Measurements from ENCODE around the gene MATR3.

Gene MATR3

DNA sequence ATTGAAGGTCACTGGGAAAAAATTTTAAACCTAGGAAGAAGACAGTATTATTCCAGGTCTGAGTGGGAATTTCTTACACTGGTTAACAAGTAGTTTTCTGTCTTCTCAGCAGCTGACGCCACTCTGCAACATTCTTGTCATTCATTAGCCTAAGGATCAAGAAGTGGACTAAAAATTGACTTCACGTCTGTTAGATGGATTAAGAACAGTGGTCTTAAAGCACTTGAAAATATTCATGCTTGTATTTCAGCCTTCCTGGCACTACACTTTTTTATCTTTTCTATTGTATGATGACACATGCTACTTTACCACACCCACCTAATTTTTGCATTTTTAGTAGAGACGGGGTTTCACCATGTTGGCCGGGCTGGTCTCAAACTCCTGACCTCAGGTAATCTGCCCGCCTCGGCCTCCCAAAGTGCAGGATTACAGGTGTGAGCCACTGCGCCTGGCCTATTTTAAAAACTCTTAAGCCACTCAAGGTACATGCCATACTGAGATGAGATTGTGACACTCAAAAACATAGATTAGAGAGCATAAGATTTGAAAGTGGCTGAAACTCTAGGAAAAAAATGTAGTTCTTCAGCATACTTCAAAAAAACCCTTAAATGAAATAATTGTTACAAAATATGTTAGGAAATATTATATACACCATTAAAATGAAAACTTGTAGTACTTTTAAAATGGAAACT, 8.4 kb downstream of the MATR3 start:
- no peak for DNase-seq (ENCODE audit: extremely low spot score)
- ChIA-PET CTCF (interaction anchor here (0.6 kb wide), 2 partner anchors 36 to 834 kb away, joined by 3 to 8 read pairs; no protein-coding TSS in a partner anchor), POLR2A (interaction anchor here (1.1 to 11.8 kb wide), 4 partner anchors 7 to 726 kb away, joined by 3 to 104 read pairs (median 10); partner anchors contain the start of genes HSPA9, MATR3 and PAIP2)
- TF ChIP-seq, protein P1, sequence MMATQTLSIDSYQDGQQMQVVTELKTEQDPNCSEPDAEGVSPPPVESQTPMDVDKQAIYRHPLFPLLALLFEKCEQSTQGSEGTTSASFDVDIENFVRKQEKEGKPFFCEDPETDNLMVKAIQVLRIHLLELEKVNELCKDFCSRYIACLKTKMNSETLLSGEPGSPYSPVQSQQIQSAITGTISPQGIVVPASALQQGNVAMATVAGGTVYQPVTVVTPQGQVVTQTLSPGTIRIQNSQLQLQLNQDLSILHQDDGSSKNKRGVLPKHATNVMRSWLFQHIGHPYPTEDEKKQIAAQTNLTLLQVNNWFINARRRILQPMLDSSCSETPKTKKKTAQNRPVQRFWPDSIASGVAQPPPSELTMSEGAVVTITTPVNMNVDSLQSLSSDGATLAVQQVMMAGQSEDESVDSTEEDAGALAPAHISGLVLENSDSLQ (IDR thresholded peaks at IDR 0.05): no peak
- no peak for TF ChIP-seq ZNF384 (IDR thresholded peaks at IDR 0.05)
- no peak for TF ChIP-seq HDGF (IDR thresholded peaks at IDR 0.05; ENCODE audit: borderline replicate concordance)
- TF ChIP-seq FOXK2 (IDR thresholded peaks at IDR 0.05): no peak
- no peak for TF ChIP-seq SP1 (IDR thresholded peaks at IDR 0.05)
- TF ChIP-seq L3MBTL2 (conservative IDR thresholded peaks at IDR 0.05): no peak
- TF ChIP-seq ELF4 (IDR thresholded peaks at IDR 0.05): no peak
- no peak for TF ChIP-seq NFRKB (IDR thresholded peaks at IDR 0.05)
- no peak for TF ChIP-seq TARDBP (IDR thresholded peaks at IDR 0.05)
- TF ChIP-seq BHLHE40 (IDR thresholded peaks at IDR 0.05; ENCODE audit: borderline replicate concordance): no peak
- no peak for TF ChIP-seq LEF1 (IDR thresholded peaks at IDR 0.05; ENCODE audit: borderline replicate concordance)
- no peak for TF ChIP-seq FOXA1 (IDR thresholded peaks at IDR 0.05)
- TF ChIP-seq SUZ12 (IDR thresholded peaks at IDR 0.05): no peak

DNA sequence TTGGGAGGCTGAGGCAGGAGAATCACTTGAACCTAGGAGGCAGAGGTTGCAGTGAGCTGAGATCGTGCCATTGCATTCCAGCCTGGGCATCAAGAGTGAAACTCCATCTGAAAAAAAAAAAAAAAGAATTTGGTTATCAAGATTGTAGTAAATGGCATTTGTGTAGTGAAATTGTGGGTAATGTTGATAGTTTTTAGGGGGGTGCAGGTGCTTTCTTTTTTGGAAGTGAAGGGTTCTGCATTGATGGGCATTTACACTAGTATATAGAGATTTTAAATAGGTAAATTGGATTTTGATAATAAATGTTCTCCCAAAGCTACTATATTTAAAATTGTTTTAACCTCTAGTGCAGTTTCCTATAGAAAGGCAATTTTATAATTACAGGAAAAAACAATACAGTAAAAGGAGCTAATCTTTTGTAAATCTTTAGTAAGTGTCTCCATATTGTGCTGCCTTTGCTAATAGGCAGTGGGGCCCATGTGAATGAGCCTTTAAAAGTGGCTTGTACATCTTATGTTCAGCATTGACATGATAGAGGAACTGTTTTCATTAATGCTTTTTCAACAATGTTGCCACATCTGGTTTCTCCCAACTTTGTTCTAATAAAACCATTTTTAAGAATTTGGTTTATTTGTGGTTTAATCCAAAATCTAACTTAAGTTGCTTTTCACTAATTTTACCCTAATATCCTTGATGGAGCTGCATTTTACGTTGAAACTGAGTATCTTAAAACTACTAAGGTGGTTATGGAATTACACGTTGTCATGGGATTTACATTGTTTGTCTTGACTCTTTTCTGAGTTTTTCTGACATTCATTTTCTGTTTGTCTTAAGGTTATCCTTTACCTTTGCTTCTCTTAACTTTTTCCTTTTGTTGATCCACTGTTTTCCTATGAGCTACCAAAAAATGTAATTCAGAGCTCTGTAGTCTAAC, 11.1 kb downstream of the MATR3 start:
- TF ChIP-seq BHLHE40 (IDR thresholded peaks at IDR 0.05; ENCODE audit: borderline replicate concordance) (no peak), FOXA1 (IDR thresholded peaks at IDR 0.05) (no peak), SP1 (IDR thresholded peaks at IDR 0.05) (no peak), ZNF384 (IDR thresholded peaks at IDR 0.05) (no peak), L3MBTL2 (conservative IDR thresholded peaks at IDR 0.05) (no peak), FOXK2 (IDR thresholded peaks at IDR 0.05) (no peak), NFRKB (IDR thresholded peaks at IDR 0.05) (no peak), FOXM1 (IDR thresholded peaks at IDR 0.05; ENCODE audit: borderline replicate concordance) (no peak), CTBP1 (IDR thresholded peaks at IDR 0.05; ENCODE audit: borderline replicate concordance) (no peak), TARDBP (IDR thresholded peaks at IDR 0.05) (no peak), SUZ12 (IDR thresholded peaks at IDR 0.05) (no peak), LEF1 (IDR thresholded peaks at IDR 0.05; ENCODE audit: borderline replicate concordance) (no peak)
- TF ChIP-seq, protein P1 (IDR thresholded peaks at IDR 0.05): no peak
- ChIA-PET POLR2A (interaction anchor here (1.2 to 11.8 kb wide), 3 partner anchors 10 to 37 kb away, joined by 3 to 104 read pairs (median 16); partner anchors contain the start of genes MATR3 and PAIP2), CTCF (interaction anchor here (0.6 to 1.4 kb wide), 3 partner anchors 26 to 37 kb away, joined by 4 read pairs; partner anchors contain the start of gene PAIP2)
- DNase-seq (ENCODE audit: extremely low spot score): no peak

DNA sequence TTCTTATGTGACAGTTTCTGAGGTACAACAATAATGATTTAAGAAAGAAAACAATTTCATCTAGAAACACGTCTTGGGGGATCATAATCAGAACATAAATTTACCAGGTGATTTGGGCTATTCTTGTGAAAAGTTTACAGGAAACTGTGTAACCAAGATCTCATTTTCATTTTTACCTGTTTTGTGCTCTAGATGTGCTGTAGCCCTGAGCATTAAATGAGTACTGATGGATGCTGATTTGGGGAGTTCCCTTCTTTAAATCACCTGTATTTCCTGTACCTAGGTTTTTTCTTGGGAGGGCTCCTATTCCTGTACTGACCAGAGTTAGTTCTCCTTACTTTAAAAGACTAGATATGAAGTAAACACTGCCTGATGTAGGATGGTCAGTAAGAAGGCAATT, 12.7 kb downstream of the MATR3 start:
- CTCF ChIA-PET: no interaction called here
- POLR2A ChIA-PET: interaction anchor here (11.8 kb wide), 1 partner anchor 11 kb away, joined by 104 read pairs; the partner anchor contains the start of gene MATR3
- TF ChIP-seq HDGF (IDR thresholded peaks at IDR 0.05; ENCODE audit: borderline replicate concordance): no peak
- no peak for TF ChIP-seq NFRKB (IDR thresholded peaks at IDR 0.05)
- no peak for TF ChIP-seq SUZ12 (IDR thresholded peaks at IDR 0.05)
- TF ChIP-seq, protein P1 (IDR thresholded peaks at IDR 0.05): no peak
- no peak for TF ChIP-seq L3MBTL2 (conservative IDR thresholded peaks at IDR 0.05)
- TF ChIP-seq BHLHE40 (IDR thresholded peaks at IDR 0.05; ENCODE audit: borderline replicate concordance): no peak
- no peak for TF ChIP-seq ELF4 (IDR thresholded peaks at IDR 0.05)
- no peak for TF ChIP-seq ZNF384 (IDR thresholded peaks at IDR 0.05)
- no peak for TF ChIP-seq FOXA1 (IDR thresholded peaks at IDR 0.05)
- TF ChIP-seq ARNT (IDR thresholded peaks at IDR 0.05): no peak
- TF ChIP-seq FOXM1 (IDR thresholded peaks at IDR 0.05; ENCODE audit: borderline replicate concordance): no peak
- TF ChIP-seq LEF1 (IDR thresholded peaks at IDR 0.05; ENCODE audit: borderline replicate concordance): no peak
- no peak for TF ChIP-seq SP1 (IDR thresholded peaks at IDR 0.05)
- TF ChIP-seq CTBP1 (IDR thresholded peaks at IDR 0.05; ENCODE audit: borderline replicate concordance): no peak
- no peak for TF ChIP-seq TARDBP (IDR thresholded peaks at IDR 0.05)
- TF ChIP-seq FOXK2 (IDR thresholded peaks at IDR 0.05): no peak
- no peak for DNase-seq (ENCODE audit: extremely low spot score)

DNA sequence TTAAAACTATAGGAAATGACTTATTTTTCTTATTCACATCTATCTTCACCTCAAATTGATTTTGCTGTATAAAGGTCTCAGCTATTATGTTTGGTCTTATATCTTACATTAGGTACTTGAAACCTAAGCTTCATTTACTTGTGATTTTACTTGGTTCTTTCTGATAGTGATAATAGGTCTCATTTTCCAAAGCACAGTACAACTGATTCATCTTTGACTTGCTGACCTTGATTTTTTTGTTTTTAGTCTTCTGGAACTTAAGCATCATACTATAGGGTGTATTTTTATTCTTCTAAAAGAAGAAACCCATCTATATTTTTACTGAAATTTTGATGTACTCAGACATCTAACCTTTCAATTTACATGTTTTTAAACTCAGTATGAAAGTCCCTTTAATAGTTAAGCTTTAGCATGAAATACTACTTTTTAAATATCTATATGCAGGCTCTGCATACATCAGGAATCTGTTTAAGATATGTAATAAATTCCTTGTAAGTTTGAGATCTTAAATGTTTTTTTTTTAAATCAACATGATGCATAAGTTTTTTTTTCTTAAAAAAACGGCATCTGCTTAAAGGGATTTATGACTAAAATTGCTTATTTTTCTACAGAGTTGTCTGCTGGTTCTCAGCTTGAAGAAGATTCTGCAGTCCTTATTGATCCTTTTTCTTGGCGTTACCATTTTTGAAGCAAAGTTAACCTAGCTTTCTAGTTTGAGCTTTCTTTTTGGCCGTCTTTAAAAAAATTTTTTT, 13.3 kb downstream of the MATR3 start:
- ChIA-PET POLR2A (interaction anchor here (1.3 to 11.8 kb wide), 2 partner anchors 9 to 12 kb away, joined by 3 to 104 read pairs; partner anchors contain the start of gene MATR3), CTCF (interaction anchor here (0.6 to 1.1 kb wide), 3 partner anchors 13 to 935 kb away, joined by 3 to 5 read pairs (median 4); no protein-coding TSS in a partner anchor)
- TF ChIP-seq FOXK2 (IDR thresholded peaks at IDR 0.05): no peak
- TF ChIP-seq ELF4 (IDR thresholded peaks at IDR 0.05): no peak
- TF ChIP-seq HDGF (IDR thresholded peaks at IDR 0.05; ENCODE audit: borderline replicate concordance): no peak
- no peak for TF ChIP-seq ARNT (IDR thresholded peaks at IDR 0.05)
- no peak for TF ChIP-seq SUZ12 (IDR thresholded peaks at IDR 0.05)
- TF ChIP-seq ZNF384 (IDR thresholded peaks at IDR 0.05): no peak
- TF ChIP-seq CTBP1 (IDR thresholded peaks at IDR 0.05; ENCODE audit: borderline replicate concordance): no peak
- no peak for DNase-seq (ENCODE audit: extremely low spot score)

Data from HEK293T (cell line).